Activated gamma-delta T cell treated with anti-CD3 and anti-CD28 coated beads, Interleukin-2, amount 50 U/mL, for 16 hours (primary cell): Measurements from ENCODE around the gene EGFLAM.

Experiments
- DNase-seq: peaks from one replicate; pipeline ENCODE4 v3.0.0-alpha.2; 2020; ENCODE audit warnings: low read depth

The EGFLAM gene

DNA sequence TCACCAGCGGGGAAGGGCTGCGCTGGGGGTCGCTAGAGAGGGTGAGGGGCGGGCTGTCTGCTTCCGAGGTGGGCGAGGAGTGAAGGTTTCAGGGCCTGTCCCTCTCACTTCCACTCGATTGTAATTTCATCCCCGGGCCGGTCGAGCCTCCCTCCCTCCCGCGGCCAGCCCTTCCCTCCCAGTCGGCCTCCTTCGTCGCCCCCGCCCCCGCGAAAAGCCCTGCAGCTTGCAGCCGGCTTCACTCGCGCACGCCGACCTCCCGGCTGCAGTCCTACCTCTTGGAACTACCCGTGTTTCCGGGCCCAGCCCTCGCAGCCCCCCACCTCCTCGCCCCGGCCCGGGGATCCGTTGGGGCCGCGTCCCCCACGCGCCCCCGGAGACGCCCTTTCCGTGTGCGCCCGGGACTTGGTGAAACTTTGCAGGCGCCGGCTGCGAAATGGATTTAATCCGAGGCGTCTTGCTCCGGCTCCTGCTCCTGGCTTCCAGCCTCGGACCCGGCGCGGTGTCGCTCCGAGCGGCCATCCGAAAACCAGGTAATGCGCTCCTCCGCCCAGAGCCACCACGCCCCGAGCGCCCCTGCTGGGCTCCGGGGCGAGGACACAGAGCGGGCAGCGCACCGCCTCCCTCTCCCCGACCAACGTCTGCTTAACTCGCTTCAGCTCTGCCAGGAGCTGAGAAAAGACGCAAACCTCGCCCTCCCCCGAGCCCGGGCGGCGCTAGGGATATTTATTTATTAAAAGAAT is at the start of gene EGFLAM:
Gene EGFLAM (plus strand): TSS at position 241 of the 743 bp plus-strand sequence. CDS start 196 bp downstream, at position 437.
- no peak for DNase-seq

DNA sequence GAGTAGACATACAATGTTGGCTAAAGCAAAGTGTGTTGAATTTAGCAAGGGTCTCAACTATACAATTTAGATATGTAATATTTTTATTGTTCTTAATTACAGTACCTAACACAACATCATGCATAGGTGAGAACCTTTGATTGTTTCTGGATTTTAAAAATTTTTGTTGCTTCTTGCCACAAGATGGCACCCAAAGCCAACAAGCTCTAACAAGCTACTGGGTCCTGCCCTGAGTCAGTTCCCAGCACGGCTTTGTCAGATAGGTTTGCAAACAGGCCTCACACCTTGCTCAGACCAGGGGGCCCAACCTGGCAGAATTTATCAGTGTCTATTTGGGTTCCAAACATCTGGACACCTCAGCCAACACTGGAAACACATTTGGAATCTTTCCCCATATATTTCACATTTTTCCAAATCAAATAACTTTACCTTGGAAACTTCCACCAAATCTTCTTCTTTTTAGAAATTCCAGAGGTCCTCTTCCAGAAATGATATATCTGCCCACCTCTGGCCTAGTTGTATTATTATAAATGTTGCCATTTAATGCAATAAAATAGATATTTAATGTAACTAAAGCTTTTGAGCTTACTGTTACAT is 49.5 kb upstream of the EGFLAM start:
- DNase-seq: no peak

DNA sequence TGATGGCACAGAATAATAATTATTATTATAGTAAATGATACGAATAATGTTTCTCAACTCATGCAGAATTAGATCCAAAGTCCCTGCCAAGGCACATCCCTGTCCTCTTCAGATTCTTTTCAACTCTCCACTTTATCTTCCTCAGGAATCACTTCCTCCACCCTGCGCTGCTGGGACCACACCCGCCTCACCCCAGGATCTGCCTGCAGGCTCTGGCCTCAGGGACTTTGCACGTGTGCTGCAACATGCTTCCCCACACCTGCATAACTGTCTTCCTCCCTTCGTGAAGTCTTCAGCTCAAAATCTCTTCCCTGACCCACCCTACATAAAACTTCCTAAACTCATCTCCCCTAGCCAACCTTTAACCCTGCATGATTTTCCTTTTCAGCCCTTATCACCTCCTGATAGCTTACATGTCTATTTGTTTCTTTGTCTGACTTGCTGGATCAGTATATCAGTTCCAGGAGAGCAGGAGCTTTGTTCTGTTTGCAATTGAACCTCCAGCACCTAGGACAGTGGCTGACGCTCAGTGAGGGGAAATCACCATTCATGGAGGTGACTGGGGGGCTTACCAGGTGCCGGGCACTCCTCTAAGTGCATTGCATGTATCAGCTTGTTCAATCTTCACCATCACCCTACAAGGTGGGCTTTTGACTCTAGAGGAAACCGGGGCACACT is 47.5 kb upstream of the EGFLAM start:
- no peak for DNase-seq

DNA sequence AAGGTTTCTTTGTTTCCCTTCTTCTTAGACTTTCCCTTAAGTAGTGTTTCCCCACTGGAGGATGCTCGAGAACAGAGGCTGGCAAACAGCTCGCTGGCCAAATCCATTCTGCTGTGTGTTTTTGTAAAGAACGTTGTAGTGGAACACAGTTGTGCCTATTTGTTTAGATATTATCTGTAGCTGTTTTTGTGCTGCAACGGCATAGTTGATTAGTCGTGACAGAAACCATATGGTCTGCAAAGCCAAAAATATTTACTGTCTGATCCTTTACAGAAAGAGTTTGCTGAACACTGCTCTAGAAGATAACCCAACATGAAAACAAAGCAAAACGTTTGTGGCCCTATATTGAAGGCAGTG is 47.0 kb upstream of the EGFLAM start:
- no peak for DNase-seq

DNA sequence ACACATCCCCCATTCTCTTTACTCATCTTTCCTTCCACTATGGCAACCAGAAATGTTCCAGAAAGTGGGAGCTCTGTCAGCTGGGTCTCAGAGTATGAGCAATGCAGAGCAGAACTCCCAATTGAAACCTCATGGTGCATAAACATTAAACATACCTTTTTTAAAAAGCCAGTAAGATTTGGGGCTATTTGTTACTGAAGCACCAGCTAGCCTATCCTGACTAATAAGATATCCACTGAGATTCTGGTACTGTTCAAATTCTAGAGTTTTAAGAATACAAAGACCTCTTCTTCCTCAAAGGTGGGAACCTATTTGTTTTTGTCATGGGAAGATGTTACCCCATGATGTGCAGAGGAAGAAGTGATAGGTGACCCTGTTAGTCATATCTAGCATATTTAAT is 46.1 kb upstream of the EGFLAM start:
- DNase-seq: no peak

DNA sequence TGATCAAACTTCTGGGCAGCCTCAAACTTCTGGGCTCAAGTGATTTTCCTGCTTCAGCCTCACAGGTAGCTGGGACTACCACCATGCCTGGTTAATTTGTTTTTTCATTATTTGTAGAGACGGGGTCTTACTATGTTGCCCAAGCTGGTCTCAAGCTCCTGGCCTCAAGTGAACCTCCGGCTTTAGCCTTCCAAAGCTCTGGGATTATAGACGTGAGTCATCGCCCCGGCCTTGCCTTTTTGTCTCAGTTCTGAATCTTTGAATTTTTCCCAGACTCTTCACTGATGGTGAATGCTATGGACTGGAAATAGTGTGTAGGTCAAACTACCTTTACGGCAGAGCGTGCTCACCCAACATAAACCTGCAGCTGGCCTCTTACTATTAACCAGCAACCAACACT is 32.3 kb upstream of the EGFLAM start:
- no peak for DNase-seq

DNA sequence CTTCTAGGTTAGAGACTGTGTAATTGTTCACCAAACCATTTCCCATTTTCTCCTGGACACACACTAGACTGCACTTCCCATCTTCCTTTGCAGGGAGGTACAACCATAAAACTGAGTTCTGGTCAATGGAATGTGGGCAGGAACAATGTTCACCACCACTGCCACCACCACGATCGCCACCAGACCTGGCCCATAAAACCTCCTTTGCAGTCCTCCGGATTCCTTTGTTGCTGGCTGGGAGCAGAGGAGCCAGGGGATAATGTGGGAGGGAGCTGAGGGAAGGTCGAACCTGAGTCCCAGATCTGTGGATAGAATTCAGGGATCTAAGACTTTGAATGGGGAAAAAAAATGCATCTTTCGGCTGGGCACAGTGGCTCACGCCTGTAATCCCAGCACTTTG is 29.4 kb upstream of the EGFLAM start:
- DNase-seq: no peak

DNA sequence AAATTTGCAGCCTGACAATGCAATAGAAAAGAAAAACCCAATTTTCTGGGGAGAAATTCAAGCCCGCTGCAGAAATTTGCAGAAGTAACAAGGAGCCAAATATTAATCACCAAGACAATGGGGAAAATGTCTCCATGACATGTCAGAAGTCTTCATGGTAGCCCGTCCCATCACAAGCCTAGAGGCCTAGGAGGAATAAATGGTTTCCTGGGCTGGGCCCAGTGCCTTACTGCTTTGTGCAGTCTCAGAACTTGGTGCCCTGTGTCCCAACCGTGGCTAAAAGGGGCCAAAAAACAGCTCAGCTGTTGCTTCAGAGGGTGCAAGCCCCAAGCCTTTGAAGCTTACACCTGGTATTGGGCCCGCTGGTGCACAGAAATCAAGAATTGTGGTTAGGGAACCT is 23.6 kb upstream of the EGFLAM start:
- DNase-seq: no peak

DNA sequence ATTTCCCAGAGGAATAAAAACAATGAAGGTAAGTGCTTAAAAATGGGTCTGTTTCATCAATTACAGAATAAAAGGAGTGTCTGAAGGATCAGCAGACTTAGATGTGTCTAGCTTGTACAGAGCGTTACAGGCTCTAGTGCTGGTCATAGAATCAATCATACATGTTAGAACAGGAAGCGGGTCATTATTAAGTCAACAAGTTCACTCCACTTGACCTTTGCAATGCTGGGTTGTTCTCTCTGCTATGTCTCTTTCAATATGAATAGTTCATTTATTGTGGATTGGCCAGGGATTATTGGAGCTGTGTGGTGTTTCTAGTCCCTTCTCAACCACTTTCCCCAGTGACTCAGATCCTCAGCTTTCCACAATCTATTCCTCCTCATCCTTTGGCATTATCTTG is 20.7 kb upstream of the EGFLAM start:
- no peak for DNase-seq

DNA sequence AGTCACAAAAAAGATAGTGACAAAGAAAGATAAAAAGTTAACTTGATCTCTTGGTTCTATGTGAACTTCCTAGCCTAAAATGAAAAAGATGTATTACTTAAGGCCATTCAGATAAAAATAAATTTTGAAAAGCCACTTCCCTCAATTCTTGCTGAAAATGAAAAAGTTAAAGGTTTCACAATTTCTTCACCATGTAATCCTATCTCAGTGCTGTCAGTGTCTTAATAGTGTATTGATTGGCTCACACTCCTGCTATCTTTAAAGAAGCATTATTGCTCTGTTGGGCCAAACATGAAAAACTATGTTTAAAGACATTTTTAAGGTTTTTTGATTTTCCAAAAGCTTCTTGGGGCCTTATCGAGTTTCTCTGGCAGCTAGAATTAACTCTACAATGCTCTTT is 18.1 kb upstream of the EGFLAM start:
- no peak for DNase-seq

DNA sequence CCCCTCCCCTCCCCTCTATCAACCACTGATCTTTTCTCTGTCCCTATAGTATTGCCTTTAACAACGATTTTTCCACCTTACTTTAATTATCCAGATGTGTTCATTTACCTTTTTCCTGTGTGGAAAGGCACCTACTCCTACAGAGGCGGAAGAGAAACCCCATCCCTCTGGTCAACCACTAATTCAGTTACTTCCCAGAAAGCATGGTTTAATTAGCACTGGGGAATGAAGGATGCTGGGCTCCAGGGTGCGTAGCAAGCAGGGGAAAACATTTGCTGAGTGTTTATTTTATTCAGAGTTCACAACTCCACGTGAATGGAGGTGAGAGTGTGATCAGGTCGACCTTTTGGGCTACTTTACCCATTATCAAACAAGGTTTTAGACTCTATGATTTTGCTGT is 16.7 kb upstream of the EGFLAM start:
- DNase-seq: no peak

DNA sequence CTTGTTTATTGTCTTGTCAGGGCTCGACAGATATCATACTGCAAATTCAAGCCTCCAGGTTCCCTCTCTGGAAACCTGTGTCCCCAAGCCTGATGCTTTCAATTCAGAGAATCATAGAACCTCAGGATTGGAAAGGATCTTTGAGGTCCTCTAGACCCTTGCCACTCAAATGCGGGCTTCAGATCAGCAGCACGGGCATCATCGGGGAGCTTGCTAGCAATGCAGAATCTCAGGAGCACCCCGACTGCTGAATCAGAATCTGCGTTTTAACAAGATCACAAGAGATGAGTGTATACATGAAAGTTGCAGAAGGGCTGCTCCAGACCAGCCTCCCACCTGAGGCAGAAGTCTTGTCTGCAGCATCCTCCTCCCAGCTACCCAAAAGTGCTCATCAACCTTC is 13.1 kb upstream of the EGFLAM start:
- no peak for DNase-seq

DNA sequence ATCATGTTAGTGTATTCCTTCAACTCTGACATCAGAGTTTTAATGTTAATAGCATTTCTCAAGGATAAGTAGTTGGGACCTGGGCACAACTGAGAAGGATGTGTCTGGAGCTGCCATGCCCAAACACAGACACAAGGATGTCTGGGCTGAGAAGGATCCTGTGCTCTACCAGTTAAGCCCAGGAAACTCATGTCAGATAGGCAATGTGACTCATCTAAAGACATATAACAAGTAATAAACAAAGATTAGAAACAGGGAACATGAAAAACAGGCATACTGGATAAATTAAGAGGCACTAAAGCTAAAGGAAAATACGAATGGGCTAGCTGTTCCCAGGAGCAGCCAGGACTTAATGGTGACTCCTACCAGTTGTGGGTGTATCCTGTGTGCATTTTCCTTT is 9.1 kb upstream of the EGFLAM start:
- no peak for DNase-seq

DNA sequence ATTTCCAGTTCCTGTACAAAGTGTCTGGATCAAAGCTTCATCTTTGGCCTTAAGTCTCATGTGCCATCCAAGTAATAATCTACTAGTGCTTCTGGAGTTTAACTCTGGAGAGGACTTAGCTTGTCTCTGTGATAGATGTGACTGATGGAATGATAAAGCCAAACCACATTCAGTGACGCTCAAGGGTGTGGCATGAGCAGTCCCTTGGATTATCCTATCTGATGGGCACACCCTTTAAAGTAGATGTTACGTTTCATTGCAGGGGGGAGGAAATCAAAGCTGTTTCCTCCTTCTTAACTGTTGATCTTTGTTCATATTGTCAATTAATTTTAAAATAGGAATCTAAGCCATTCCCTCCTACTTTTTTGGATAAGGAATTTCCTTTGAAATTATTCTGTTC is 8.5 kb upstream of the EGFLAM start:
- DNase-seq: no peak

DNA sequence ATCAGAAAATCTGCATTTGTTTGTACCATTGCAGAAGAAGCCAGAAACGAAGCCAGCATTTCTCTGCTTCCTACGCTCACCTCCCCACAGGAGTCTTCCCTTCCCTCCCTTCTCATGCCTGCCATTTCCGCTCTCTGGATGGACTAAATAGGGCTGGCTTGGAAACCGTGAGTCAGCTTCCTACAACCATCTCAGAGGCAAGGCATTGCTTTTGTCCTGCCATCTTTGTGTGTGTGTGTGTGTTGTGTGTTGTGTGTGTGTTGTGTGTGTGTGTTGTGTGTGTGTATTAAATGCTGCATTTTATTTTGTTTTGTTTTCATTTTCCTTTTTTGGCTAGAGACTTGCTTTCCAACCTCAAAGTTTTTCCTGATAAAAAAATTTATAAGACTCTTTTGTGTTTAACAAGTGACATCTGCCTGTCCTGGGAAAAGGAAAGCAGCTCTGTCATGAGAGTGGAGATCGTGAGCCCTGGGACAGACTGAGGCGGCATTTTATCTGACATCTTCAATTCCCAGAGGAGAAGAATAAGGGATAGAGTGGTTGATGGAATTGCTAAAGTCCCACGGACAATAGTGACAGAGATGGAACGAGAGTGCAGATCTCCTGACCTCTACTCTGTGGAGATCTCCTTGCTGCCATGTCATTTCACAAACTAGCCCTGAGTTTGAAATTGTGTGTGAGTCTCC is 7.5 kb upstream of the EGFLAM start:
- DNase-seq: no peak

DNA sequence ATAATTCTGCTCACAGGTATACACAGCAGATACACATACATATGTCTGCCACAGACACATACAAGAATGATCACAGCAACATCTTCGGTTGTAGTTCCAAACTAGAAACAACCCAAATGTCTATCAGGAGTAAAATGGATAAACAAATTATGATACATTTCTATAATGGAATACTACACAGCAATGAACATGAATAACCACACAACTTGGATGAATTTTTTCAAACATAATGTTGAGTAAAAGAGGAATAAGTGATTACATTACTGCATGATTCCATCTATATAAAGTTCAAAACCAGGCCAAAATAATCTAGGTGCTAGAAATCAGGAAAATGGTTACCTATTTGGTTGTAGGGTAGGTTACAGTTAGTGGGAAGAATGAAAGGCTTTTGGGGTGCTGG is 4.6 kb upstream of the EGFLAM start:
- DNase-seq: no peak

DNA sequence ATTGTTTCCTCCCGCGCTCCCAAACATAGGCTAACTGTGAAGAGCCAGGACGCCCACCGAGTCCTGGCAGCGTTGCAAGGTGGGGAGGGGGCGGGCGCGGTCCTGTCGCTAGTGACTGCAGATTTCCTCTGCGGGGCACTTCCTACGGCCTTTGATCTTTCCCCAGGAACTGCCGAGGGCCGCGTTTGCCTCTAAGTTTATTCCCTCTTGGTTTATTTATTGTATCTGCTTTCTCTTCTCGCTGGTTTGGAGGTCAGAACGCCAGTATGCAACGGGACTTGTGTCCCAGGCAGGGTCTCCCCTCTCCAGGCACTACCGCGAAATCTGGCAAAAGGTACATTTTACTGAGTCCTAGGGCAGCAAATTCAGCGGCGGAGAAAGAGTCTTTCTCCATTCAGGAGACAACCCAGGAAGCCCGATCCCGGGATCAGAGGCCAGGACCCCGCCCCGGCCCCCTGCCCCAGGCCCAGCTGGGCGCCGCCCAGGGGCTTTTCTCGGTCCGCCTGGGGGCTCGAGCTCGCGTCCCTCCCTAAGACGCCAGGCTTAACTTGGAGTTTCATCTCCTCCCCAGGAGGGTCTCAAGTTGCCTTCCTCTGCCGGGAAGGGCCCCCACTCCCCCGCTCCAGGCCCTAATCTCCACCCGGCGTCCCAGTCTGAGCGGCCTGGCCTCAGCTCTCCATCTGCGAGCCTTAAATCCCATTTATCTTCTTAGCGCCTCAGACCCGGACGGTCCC is 884 bp upstream of the EGFLAM start:
- no peak for DNase-seq

DNA sequence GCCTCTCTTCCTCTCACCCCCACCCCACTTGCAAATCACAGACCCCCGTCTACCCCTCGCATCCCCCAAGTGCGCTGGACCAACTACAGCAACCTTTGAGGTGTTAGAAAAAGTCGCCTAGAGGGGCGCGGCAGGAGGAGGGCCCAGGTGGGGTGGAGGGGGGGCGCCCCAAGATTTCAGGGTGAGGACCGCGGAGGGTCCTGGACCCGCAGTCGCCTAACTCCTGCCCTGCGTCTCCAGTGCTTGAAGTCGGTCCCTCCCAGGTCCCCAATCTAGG is 379 bp upstream of the EGFLAM start:
- no peak for DNase-seq

DNA sequence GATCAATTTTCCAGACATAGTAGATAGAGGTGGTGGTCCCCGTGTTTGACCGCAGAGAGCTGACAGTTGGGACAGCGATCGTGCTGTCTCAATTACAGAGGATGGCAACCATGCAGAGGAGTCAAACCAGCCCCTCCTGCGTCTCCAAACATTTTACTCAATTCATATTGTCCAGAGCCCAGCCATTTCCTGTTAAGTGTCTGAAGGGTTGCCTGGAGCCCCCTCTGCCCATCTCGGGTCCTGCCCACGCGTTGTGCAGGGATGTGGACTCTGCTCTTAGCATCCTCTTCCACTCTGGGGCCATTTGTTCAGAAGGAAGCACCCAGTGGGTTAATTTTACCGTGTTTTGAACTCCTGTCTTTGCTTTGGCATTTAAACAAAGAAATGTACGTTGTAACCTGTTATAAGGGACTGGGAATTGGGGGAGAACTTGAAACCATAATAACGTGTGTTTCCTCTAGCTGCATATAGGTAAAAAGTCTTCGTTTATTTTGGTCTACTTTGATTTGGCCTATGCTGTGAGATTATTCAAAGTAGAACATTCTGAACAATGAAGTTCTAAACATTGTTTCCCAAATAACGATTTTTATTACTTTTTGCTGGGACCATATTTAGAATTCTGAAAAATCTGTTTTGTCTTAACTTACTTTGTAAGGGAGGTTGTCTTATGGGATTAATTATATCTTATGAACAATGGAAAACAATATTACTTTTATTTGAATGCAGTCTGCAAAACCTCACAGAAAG is 876 bp downstream of the EGFLAM start:
- DNase-seq: no peak

DNA sequence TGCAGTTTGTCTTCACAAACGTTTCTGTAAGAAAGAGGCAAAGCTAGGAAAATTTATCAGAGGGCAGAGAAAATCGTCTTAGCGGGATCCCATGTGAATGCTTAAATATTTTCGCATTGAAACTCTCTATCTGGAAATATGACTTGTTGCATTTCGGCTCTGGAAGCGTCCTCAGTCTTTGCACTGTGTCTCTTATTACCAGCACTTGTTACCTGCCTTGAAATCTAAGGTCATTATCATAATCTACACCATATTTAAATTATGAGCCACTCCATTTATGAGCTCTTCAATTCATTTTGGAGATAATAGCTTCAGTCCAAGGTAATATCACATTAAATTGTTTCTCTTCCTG is 1.4 kb downstream of the EGFLAM start:
- DNase-seq: no peak

DNA sequence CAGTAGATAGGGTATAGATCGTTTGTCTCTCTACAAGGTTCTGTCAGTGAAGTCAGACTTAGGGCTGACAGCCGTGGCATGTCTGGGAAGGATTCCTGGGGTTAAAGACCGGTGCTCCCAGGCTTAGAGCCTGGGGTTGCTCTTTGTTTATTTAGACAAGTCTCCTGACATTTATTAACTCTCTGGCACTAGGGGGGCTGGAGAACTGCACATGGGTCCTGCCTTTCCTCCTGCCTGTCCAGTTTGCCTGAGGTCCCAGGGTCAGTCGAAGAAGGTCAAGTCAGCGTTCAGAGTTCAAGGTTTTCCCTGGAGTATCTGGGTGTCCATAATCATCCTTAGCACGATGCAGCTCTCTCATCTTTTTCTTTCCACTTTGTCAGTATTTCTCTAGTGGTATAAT is 5.6 kb downstream of the EGFLAM start:
- DNase-seq: no peak

DNA sequence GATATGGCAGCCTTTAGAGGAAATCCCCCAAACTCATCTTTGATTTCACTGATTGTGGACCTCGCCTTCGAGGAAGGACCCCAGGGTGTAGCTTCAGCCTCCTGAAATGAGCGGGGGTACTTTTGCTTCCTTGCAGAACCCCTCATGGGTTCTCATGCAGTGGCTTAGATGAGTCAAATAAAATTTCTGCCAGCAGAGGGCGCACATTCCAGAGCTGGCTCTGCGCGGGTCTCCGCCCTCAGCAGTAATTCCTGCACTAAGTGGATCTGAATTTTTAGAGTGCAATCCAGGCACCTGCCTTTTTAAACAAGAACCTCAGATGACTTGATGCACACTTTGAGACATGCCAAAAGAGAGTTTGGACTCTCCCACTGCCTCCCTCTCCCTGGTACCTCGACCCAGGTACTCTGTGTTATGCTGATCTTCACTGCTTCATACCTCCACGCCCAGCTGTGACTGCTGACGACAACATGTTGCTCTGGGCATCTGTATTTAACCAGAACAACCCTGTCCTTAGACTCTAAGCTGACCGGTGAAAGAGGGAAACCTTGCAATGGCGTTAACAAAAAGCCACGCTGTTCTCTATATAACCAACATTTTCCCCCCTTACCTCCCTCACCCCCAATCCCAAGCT is 7.3 kb downstream of the EGFLAM start:
- DNase-seq: no peak
